Neural cell (in vitro differentiated cells): ENCODE results near the gene ALK. TPM values are rescaled to one million over a fixed set of nuclear protein-coding genes. Genes with fewer than 3 reads are reported as not detected.

Source experiments
- H2AFZ ChIP-seq: fragments of 200-600, 300-800 bp; sonication (generic), shearing (Covaris generic); 2 replicates; pipeline ENCODE4 v1.6.0; 2014; ENCODE audit warnings: low read depth, mild to moderate bottlenecking, antibody characterized with exemption, low read length, moderate library complexity
- H3F3A ChIP-seq: fragments of 200-600 bp; shearing (Covaris generic); 2 replicates; pipeline ENCODE4 v1.6.1; 2016; ENCODE audit warnings: mild to moderate bottlenecking, moderate library complexity, mixed read lengths, antibody characterized with exemption, low read length; ENCODE audit not compliant: insufficient read depth, poor library complexity, severe bottlenecking
- H3K27ac ChIP-seq: fragments of 200-600, 300-800 bp; sonication (generic), shearing (Covaris generic); 2 replicates; pipeline ENCODE4 v1.5.1; 2014; ENCODE audit warnings: mild to moderate bottlenecking, low read length, moderate library complexity
- H3K27me3 ChIP-seq: fragments of 300-800, 200-600 bp; sonication (generic), shearing (Covaris generic); 2 replicates; pipeline ENCODE4 v1.6.0; 2014; ENCODE audit warnings: mild to moderate bottlenecking, low read depth, low read length, moderate library complexity; ENCODE audit not compliant: insufficient read depth
- H3K36me3 ChIP-seq: fragments of 300-800, 200-600 bp; sonication (generic), shearing (Covaris generic); 2 replicates; pipeline ENCODE4 v1.5.1; 2014; ENCODE audit warnings: mild to moderate bottlenecking, antibody characterized with exemption, low read length, moderate library complexity; ENCODE audit not compliant: insufficient read depth
- H3K4me2 ChIP-seq: fragments of 300-800, 200-600 bp; sonication (generic), shearing (Covaris generic); 2 replicates; pipeline ENCODE4 v1.6.0; 2014; ENCODE audit warnings: mild to moderate bottlenecking, low read length
- H3K4me3 ChIP-seq: fragments of 300-800, 200-600 bp; sonication (generic), shearing (Covaris generic); 2 replicates; pipeline ENCODE4 v1.5.1; 2014; ENCODE audit warnings: mild to moderate bottlenecking, low read length, moderate library complexity
- H3K79me2 ChIP-seq: fragments of 200-600 bp; shearing (Covaris generic); replicated peaks from 2 replicates; pipeline ENCODE4 v1.6.0; 2014; ENCODE audit warnings: mild to moderate bottlenecking, low read length, moderate library complexity; ENCODE audit not compliant: insufficient read depth
- H3K9ac ChIP-seq: fragments of 300-800, 200-600 bp; sonication (generic), shearing (Covaris generic); 2 replicates; pipeline ENCODE4 v1.6.1; 2016; ENCODE audit warnings: mild to moderate bottlenecking, low read length, mixed read lengths
- H3K9me2 ChIP-seq: fragments of 200-600 bp; shearing (Covaris generic); 2 replicates; pipeline ENCODE4 v1.6.1; 2016; ENCODE audit warnings: mild to moderate bottlenecking, low read length, mixed read lengths; ENCODE audit not compliant: insufficient read depth
- H3K9me3 ChIP-seq: fragments of 200-600, 300-800 bp; sonication (generic), shearing (Covaris generic); 2 replicates; pipeline ENCODE4 v1.6.1; 2016; ENCODE audit warnings: mild to moderate bottlenecking, mixed run types, low read length, moderate library complexity, mixed read lengths
- H4K20me1 ChIP-seq: fragments of 200-600 bp; shearing (Covaris generic); 2 replicates; pipeline ENCODE4 v1.6.1; 2016; ENCODE audit warnings: mild to moderate bottlenecking, mixed run types; ENCODE audit not compliant: insufficient read depth
- EP300 ChIP-seq: fragments of 450-650 bp; conservative IDR thresholded peaks from 2 replicates; pipeline ENCODE4 v1.6.1; 2014; ENCODE audit warnings: antibody characterized with exemption, mild to moderate bottlenecking, moderate library complexity; ENCODE audit not compliant: poor library complexity, severe bottlenecking
- EZH2 ChIP-seq: fragments of 200-600, 300-800 bp; shearing (Covaris generic), sonication (generic); IDR thresholded peaks from 2 replicates; pipeline ENCODE4 v1.6.1; 2014; ENCODE audit warnings: antibody characterized with exemption, low read length, borderline replicate concordance, mild to moderate bottlenecking; ENCODE audit not compliant: insufficient read depth, poor library complexity, severe bottlenecking
- MXI1 ChIP-seq: fragments of 450-650 bp; conservative IDR thresholded peaks from 2 replicates; pipeline ENCODE4 v1.6.1; 2014; ENCODE audit warnings: antibody characterized with exemption, mild to moderate bottlenecking; ENCODE audit not compliant: poor library complexity, severe bottlenecking
- POLR2AphosphoS5 ChIP-seq: IDR thresholded peaks from 2 replicates; pipeline ENCODE4 v1.6.1; 2012
- RAD21 ChIP-seq: fragments of 450-650 bp; conservative IDR thresholded peaks from 2 replicates; pipeline ENCODE4 v1.6.1; 2014; ENCODE audit warnings: antibody characterized with exemption, mild to moderate bottlenecking, moderate library complexity
- SMC3 ChIP-seq: fragments of 450-650 bp; conservative IDR thresholded peaks from 2 replicates; pipeline ENCODE4 v1.6.1; 2014; ENCODE audit warnings: antibody characterized with exemption, mild to moderate bottlenecking, moderate library complexity; ENCODE audit not compliant: poor library complexity
- TAF1 ChIP-seq: IDR thresholded peaks from 2 replicates; pipeline ENCODE4 v1.6.1; 2012; ENCODE audit warnings: low read depth
- polyA plus RNA-seq: library from polyadenylated mRNA; depleted of rRNA; stranded (reverse); fragments of >200 nt; gene quantifications from 2 replicates; pipeline ENCODE4 v1.2.3, GENCODE V29; 2014
- TF ChIP-seq, protein P1 (sequence below): fragments of 450-650 bp; IDR thresholded peaks from 2 replicates; pipeline ENCODE4 v1.5.1; 2014; ENCODE audit warnings: antibody characterized with exemption, mild to moderate bottlenecking, moderate library complexity; ENCODE audit not compliant: poor library complexity, severe bottlenecking
- TF ChIP-seq, protein P2 (sequence below): IDR thresholded peaks from 2 replicates; pipeline ENCODE4 v1.6.1; 2012; ENCODE audit warnings: borderline replicate concordance

Gene ALK
- polyA plus RNA-seq, 1 donor from 2014 or later, result 7.1 TPM

DNA sequence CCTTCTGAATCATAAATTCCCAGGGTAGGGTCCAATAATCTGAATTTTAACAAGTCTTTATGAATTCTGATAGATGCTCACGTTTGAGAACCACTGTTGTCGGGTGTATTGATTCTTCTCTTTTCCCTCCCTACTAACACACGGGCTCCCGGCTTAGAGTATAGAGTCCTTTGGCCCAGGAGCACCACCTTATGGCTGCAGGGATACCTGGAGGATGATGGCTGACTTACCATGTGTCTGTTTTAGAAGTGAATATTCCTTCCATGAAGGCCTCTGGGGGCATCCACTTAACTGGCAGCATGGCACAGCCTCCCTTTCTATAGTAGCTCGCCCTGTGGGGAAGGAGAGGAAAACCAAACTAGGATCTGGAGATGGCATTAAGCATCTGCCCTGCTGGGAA, 714.4 kb downstream of the ALK start:
- H3F3A ChIP-seq, result no peaks in the 10 kb centered on the region
- no peaks in the 10 kb centered on the region for H3K79me2 ChIP-seq
- H3K9ac ChIP-seq, result no peak overlapping the region
- H3K4me3 ChIP-seq, result no peak overlapping the region
- H3K27me3 ChIP-seq, result no peaks in the 10 kb centered on the region
- H3K4me2 ChIP-seq, result no peak overlapping the region
- no peaks in the 10 kb centered on the region for H3K9me2 ChIP-seq
- H3K36me3 ChIP-seq, result no peaks in the 10 kb centered on the region
- no peaks in the 10 kb centered on the region for H4K20me1 ChIP-seq
- no peak overlapping the region for H2AFZ ChIP-seq
- no peaks in the 10 kb centered on the region for H3K9me3 ChIP-seq
- TF ChIP-seq MXI1 (no peak), EP300 (no peak), SMC3 (no peak), RAD21 (no peak), TAF1 (no peak), EZH2 (no peak), POLR2AphosphoS5 (no peak)
- TF ChIP-seq, protein P1, sequence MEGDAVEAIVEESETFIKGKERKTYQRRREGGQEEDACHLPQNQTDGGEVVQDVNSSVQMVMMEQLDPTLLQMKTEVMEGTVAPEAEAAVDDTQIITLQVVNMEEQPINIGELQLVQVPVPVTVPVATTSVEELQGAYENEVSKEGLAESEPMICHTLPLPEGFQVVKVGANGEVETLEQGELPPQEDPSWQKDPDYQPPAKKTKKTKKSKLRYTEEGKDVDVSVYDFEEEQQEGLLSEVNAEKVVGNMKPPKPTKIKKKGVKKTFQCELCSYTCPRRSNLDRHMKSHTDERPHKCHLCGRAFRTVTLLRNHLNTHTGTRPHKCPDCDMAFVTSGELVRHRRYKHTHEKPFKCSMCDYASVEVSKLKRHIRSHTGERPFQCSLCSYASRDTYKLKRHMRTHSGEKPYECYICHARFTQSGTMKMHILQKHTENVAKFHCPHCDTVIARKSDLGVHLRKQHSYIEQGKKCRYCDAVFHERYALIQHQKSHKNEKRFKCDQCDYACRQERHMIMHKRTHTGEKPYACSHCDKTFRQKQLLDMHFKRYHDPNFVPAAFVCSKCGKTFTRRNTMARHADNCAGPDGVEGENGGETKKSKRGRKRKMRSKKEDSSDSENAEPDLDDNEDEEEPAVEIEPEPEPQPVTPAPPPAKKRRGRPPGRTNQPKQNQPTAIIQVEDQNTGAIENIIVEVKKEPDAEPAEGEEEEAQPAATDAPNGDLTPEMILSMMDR, result no peak
- TF ChIP-seq, protein P2, sequence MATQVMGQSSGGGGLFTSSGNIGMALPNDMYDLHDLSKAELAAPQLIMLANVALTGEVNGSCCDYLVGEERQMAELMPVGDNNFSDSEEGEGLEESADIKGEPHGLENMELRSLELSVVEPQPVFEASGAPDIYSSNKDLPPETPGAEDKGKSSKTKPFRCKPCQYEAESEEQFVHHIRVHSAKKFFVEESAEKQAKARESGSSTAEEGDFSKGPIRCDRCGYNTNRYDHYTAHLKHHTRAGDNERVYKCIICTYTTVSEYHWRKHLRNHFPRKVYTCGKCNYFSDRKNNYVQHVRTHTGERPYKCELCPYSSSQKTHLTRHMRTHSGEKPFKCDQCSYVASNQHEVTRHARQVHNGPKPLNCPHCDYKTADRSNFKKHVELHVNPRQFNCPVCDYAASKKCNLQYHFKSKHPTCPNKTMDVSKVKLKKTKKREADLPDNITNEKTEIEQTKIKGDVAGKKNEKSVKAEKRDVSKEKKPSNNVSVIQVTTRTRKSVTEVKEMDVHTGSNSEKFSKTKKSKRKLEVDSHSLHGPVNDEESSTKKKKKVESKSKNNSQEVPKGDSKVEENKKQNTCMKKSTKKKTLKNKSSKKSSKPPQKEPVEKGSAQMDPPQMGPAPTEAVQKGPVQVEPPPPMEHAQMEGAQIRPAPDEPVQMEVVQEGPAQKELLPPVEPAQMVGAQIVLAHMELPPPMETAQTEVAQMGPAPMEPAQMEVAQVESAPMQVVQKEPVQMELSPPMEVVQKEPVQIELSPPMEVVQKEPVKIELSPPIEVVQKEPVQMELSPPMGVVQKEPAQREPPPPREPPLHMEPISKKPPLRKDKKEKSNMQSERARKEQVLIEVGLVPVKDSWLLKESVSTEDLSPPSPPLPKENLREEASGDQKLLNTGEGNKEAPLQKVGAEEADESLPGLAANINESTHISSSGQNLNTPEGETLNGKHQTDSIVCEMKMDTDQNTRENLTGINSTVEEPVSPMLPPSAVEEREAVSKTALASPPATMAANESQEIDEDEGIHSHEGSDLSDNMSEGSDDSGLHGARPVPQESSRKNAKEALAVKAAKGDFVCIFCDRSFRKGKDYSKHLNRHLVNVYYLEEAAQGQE, result no peak
- no peak overlapping the region for H3K27ac ChIP-seq

DNA sequence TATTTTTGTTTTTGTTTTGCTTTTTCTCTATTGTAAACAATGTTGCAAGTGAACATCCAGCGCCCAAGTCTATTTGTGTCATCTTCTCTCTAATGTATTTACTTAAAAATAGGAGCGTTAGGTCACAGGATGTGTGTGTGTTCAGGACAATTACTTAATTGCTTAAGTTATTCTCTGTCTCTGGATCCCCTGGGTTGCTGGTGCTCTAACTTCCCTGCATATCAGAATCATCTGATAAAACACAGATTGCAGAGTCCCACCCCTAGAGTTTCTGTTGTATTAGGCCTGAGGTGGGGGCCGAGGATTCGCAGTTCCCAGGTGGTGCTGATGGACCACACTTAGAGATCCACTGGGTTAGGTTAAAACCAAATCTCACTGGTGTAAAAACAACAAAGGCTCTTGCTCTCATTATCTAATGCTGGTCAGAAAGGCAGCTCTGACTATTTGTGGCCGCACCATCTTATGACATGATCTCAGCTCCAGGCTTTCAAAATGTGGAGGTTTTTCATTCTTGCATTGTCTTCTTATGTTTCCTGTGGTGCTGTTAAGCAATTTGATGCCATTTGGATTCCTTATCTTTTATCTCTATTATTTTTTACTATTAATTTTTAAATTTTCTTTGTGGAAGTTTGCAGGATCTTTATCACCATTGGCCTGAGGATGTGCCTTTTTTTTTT, 718.4 kb downstream of the ALK start:
- no peaks in the 10 kb centered on the region for H3K9me3 ChIP-seq
- H2AFZ ChIP-seq, result no peak overlapping the region
- no peak overlapping the region for H3K27ac ChIP-seq
- H3K9me2 ChIP-seq, result no peaks in the 10 kb centered on the region
- no peak overlapping the region for H3K4me2 ChIP-seq
- H3K27me3 ChIP-seq, result no peaks in the 10 kb centered on the region
- TF ChIP-seq POLR2AphosphoS5, result no peak
- TF ChIP-seq, protein P1, result no peak
- no peak for TF ChIP-seq TAF1
- TF ChIP-seq EP300, result no peak
- TF ChIP-seq EZH2, result no peak
- no peak for TF ChIP-seq SMC3
- TF ChIP-seq, protein P2, result no peak
- no peak for TF ChIP-seq MXI1
- no peak overlapping the region for H3K4me3 ChIP-seq
- no peak overlapping the region for H3K9ac ChIP-seq
- H3F3A ChIP-seq, result no peaks in the 10 kb centered on the region
- H4K20me1 ChIP-seq, result no peaks in the 10 kb centered on the region
- no peaks in the 10 kb centered on the region for H3K36me3 ChIP-seq
- H3K79me2 ChIP-seq, result no peaks in the 10 kb centered on the region
